Measurements from ENCODE around the gene S100A14.

S100A14 gene

GRCh38 chr1:153636312-153636711, 20.2 kb upstream of the S100A14 start:
- DNase-seq = no peak

GRCh38 chr1:153635872-153636271, 19.7 kb upstream of the S100A14 start:
- no peak for DNase-seq

GRCh38 chr1:153633754-153634665, 17.9 kb upstream of the S100A14 start, which contains the start of gene CHTOP:
Gene CHTOP, plus strand, starts transcription at chr1:153634066. Its CDS starts 2,523 bp downstream, at chr1:153636589.
- peak; percentile 94 for DNase-seq

GRCh38 chr1:153633161-153633753, 17.1 kb upstream of the S100A14 start:
- DNase-seq = no peak

GRCh38 chr1:153631047-153632022, 15.2 kb upstream of the S100A14 start:
- DNase-seq = no peak

- no peak for DNase-seq
Measured at GRCh38 chr1:153630384-153630783, 14.3 kb upstream of the S100A14 start.

GRCh38 chr1:153629971-153630370, 13.8 kb upstream of the S100A14 start:
- no peak for DNase-seq

GRCh38 chr1:153629343-153629665, 13.2 kb upstream of the S100A14 start:
- no peak for DNase-seq

GRCh38 chr1:153628638-153629342, 12.7 kb upstream of the S100A14 start:
- DNase-seq = no peak

GRCh38 chr1:153627715-153628626, 11.8 kb upstream of the S100A14 start, which contains the start of gene S100A1:
Gene S100A1, plus strand, starts transcription at chr1:153628434. Its CDS starts 2,088 bp downstream, at chr1:153630522.
- no peak for DNase-seq

- DNase-seq = no peak
Measured at GRCh38 chr1:153626904-153627714, 11.0 kb upstream of the S100A14 start, which contains the start of gene S100A13. Gene S100A13, minus strand, starts transcription at chr1:153627505. Its CDS starts 1,033 bp downstream, at chr1:153626472.

GRCh38 chr1:153626477-153626903, 10.4 kb upstream of the S100A14 start:
- no peak for DNase-seq

- no peak for DNase-seq
Measured at GRCh38 chr1:153624965-153625611, 9.0 kb upstream of the S100A14 start.

- DNase-seq = no peak
Measured at GRCh38 chr1:153623101-153623500, 7.0 kb upstream of the S100A14 start.

- no peak for DNase-seq
Measured at GRCh38 chr1:153619171-153619570, 3.0 kb upstream of the S100A14 start.

GRCh38 chr1:153617663-153618062, 1.5 kb upstream of the S100A14 start:
- DNase-seq = no peak

- no peak for DNase-seq
Measured at GRCh38 chr1:153616917-153617311, 789 bp upstream of the S100A14 start.

GRCh38 chr1:153615406-153615805, 719 bp downstream of the S100A14 start:
- DNase-seq = no peak

GRCh38 chr1:153614906-153615305, 1.2 kb downstream of the S100A14 start:
- DNase-seq = no peak

Measured in NCI-H2227 treated with DMSO at 0.1 percent for 48 hours (cell line).